Activated effector memory CD4-positive, alpha-beta T cell treated with Interleukin-2 at 50 U/mL for 16 hours (primary cell): ENCODE results near the gene KRT222.
A peak's percentile ranks its signal among the peaks of the same experiment; 100 is the strongest.

Source experiments
- DNase-seq: peaks from one replicate; pipeline ENCODE4 v3.0.0-alpha.2; 2020

KRT222 gene

GRCh38 chr17:40614431-40615067, 50.4 kb downstream of the KRT222 start:
- no peak for DNase-seq

GRCh38 chr17:40613467-40614154, 51.4 kb downstream of the KRT222 start:
- DNase-seq, result no peak

GRCh38 chr17:40612599-40613244, 52.3 kb downstream of the KRT222 start:
- DNase-seq, result peak; percentile 64

- no peak for DNase-seq
These were observed 53.0 kb downstream of the KRT222 start for GRCh38 chr17:40611840-40612474.

GRCh38 chr17:40610359-40610758, 54.6 kb downstream of the KRT222 start:
- DNase-seq, result no peak

- no peak for DNase-seq
These were observed 56.9 kb downstream of the KRT222 start for GRCh38 chr17:40608061-40608581.

- peak; percentile 40 for DNase-seq
These were observed 57.3 kb downstream of the KRT222 start for GRCh38 chr17:40607641-40608040.

- DNase-seq, result no peak
These were observed 58.2 kb downstream of the KRT222 start for GRCh38 chr17:40606548-40607353.

GRCh38 chr17:40605306-40605705, 59.7 kb downstream of the KRT222 start:
- DNase-seq, result peak; percentile 67
